Superior temporal gyrus (tissue), 1 donor: ENCODE measurements around the gene STX1A.

Experiments
- DNase-seq: peaks from one replicate; pipeline ENCODE4 v3.0.0-alpha.2; 2016; ENCODE audit errors: extremely low spot score

STX1A gene

DNA sequence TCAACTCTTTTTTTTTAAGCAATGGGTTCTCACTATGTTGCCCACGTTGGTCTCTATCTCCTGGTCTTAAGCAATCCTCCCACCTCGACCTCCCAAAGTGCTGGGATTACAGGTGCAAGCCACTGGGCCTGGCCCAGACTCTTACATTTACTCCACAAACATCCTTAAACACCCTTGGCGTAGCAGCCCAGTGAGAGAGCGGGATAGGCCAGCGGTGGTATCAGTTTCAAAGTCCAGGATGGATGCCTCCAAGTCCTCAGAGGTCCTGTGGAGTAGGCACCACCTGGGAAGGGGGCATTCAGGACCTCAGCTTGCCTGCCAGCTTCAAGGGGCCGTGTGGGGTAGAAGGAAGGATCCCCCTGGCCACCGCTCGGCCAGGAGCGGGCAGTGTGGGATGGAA, 69.9 kb downstream of the STX1A start:
- no peak for DNase-seq
